Measurements from ENCODE around the gene TLK1.

GRCh38 chr2:170985407-170985806, 175.3 kb downstream of the TLK1 start:
- TF ChIP-seq CTCF (IDR thresholded peaks at IDR 0.05) (no peak), ZFX (IDR thresholded peaks at IDR 0.05; ENCODE audit: borderline replicate concordance) (no peak)

All from 22Rv1 (cell line).